ENCODE measurements around the gene ANAPC15.
A peak's percentile ranks its signal among the peaks of the same experiment; 100 is the strongest.

ANAPC15 gene

GRCh38 chr11:72085621-72086351, 26.7 kb downstream of the ANAPC15 start:
- DNase-seq (ENCODE audit: low spot score), result no peak

DNA sequence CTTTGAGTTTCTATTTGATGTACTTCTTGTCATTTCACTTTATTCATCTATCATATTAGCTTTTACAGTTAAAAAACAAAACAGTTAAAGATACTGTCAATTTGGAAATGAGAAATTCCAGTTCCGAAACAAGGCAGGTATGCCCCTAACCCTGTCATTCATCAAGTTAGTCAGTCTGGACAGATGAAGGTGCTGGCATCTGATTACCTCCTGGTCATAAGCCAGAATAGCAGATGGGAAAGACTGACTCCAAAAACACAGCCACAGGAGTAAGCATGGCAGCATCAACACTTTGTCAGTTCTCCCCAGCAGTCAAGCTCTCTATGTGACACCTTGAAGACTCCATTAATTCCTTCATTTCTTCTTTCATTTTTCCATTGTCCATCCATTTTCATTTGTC, 27.5 kb downstream of the ANAPC15 start:
- DNase-seq (ENCODE audit: low spot score), result no peak

DNA sequence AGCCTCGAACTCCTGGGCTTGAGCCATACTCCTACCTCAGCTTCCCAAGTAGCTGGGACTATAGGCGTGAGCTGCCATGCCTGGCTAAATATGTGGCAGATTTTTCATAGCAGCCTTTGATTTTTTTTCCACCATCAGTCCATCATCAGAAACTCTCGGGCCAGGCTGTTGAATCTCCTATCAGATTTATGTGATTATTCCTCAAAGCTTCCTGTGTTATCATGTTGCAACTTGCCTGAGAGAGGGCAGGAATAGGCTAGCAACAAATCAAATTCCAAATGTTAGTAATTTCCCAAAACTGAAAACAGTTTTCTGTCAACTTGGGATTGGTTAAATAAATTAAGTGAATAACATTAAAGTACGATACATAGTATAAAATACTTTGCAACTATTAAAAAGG, 28.4 kb downstream of the ANAPC15 start:
- no peak for DNase-seq (ENCODE audit: low spot score)

- DNase-seq (ENCODE audit: low spot score), result no peak
Measured at GRCh38 chr11:72083414-72083813, 29.1 kb downstream of the ANAPC15 start.

- no peak for DNase-seq (ENCODE audit: low spot score)
Measured at GRCh38 chr11:72081821-72082453, 30.6 kb downstream of the ANAPC15 start.

DNA sequence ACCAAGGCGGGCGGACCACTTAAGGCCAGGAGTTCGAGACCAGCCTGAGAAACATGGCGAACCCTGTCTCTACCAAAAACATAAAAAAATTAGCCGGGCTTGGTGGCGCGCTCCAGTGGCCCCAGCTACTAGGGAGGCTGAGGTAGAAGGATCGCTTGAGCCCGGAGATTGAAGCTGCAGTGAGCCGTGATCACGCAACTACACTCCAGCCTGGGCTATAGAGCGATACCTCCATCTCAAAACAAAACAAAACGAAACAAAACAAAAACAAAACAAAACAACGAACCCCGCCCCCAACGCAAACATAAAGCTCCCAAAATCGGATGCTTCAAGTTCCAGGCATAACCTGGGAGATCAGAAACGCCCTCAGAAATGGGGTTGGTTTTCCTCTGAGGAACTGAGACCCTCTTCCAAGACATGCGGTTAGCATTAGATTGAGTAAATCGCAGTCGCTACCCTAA, 31.3 kb downstream of the ANAPC15 start:
- no peak for DNase-seq (ENCODE audit: low spot score)

GRCh38 chr11:72080326-72081183, 31.9 kb downstream of the ANAPC15 start, which contains the start of the genes LRRC51 and NUMA1:
Gene LRRC51, plus strand, starts transcription at chr11:72080850. Its CDS starts 8,234 bp downstream, at chr11:72089084.
Gene NUMA1, minus strand, starts transcription at chr11:72080542. Its CDS starts 44,599 bp downstream, at chr11:72035943.
- peak; percentile 95 for DNase-seq (ENCODE audit: low spot score)

- DNase-seq (ENCODE audit: low spot score), result no peak
Measured at GRCh38 chr11:72079819-72080325, 32.6 kb downstream of the ANAPC15 start.

GRCh38 chr11:72078477-72078876, 34.0 kb downstream of the ANAPC15 start:
- no peak for DNase-seq (ENCODE audit: low spot score)

- no peak for DNase-seq (ENCODE audit: low spot score)
Measured at GRCh38 chr11:72075756-72076155, 36.7 kb downstream of the ANAPC15 start.

GRCh38 chr11:72075109-72075508, 37.4 kb downstream of the ANAPC15 start:
- DNase-seq (ENCODE audit: low spot score), result no peak

DNA sequence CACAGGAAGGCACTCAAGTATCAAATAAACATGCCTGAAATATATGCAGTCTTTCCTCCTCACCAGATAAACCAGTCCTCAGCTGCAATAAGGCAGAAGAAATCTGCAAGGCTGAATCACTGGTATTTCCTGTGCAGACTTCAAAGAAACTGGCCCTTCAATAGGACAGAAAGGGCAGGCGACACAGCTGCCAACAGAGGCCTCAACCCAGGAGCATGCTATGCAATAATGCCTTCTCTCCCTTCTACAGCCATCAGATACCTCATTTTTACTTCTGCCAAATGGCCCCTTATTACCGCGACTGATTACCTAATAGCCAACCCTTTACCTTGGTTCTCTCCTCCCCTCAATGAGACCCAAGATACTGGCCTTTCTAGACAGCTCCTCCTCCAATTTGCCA, 40.1 kb downstream of the ANAPC15 start:
- DNase-seq (ENCODE audit: low spot score), result no peak

- DNase-seq (ENCODE audit: low spot score), result no peak
Measured at GRCh38 chr11:72070491-72070890, 42.0 kb downstream of the ANAPC15 start.

GRCh38 chr11:72069787-72070251, 42.7 kb downstream of the ANAPC15 start:
- DNase-seq (ENCODE audit: low spot score), result no peak

DNA sequence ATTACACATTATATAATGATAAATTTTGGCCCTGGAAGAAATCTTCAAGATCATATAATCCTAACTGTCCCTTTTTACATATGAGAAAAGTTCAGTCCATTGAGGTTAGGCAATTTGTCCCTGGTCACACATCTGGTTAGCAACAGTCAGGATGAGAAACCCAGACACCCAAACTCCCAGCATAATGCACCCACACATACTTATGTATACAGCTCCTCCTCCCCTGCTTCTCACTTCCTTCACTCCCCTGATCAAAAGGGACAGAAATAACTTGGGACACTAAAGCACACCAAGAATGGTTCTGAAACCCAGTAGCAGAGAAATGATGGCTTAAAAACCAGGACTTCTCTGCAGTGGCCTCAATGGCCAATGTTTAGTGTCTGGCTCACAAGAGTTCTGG, 43.3 kb downstream of the ANAPC15 start:
- DNase-seq (ENCODE audit: low spot score), result no peak

GRCh38 chr11:72067676-72068075, 44.8 kb downstream of the ANAPC15 start:
- DNase-seq (ENCODE audit: low spot score), result no peak

DNA sequence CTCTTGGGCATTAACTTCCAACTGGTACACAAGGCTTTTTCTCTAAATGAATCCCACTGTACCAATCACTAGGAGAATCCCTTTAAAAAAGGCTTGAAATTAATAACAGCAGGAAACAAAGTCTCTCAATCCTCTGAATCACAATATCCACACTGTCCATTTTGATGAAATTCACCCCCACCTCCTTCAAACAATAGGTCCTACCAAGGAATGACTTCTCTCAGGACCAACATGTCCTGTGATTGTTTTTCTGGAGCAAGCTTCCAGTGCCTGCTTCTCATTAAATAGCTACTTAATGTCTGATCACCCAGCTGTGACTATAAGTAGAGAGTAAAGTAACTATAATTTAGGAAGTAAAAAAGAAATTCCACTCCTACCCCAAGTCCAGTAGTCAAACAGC, 45.2 kb downstream of the ANAPC15 start:
- no peak for DNase-seq (ENCODE audit: low spot score)

GRCh38 chr11:72066855-72067254, 45.6 kb downstream of the ANAPC15 start:
- DNase-seq (ENCODE audit: low spot score), result no peak

DNA sequence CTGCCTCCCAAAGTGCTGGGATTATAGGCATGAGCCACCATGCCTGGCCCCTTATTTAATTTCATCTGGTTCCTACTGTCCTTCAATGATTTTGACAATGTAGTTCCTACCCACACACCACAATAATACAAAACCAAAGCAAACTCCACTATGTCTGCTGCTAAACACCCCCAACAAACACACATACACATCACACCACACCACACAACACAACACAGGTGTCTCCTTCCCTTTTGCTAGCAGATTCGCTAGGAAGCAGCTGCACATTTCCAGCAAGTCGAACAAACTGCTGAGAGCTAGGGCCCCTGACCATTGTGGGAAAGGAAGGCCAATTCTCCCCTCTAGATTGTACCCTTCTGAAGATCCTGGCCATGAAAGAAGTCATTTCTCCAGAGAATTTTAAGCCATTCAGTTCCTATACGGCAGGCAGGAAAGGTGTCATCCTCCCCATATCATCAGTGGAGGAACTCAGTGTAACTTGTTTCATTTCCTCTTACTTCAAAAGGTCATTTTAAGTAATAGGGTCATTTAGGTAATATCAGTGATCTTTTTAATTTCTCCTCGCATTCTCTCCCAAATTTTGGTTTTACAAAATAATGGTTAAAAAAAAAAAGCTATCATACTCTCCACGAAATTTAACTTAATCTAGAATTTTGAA, 50.6 kb downstream of the ANAPC15 start:
- peak; percentile 43 for DNase-seq (ENCODE audit: low spot score)

Measured in germinal center (tissue), 1 donor.